Measurements from ENCODE around the gene MT2A. TPM values are rescaled to one million over a fixed set of nuclear protein-coding genes. Genes with fewer than 3 reads are reported as not detected.

Gene MT2A
- total and polyA plus RNA-seq, 2 donors (not counting 1 experiment from before 2014, with no cell fraction given), result 3.1 to 14.4 TPM

- CTCF ChIA-PET, result interaction anchor here (0.6 to 1.2 kb wide), 2 partner anchors 119 to 123 kb away, joined by 3 to 4 read pairs; no protein-coding TSS in a partner anchor
- H2AFZ ChIP-seq (ENCODE audit: insufficient read depth, low read depth, low read length, poor library complexity, severe bottlenecking), result no peak overlapping the region
- WGBS (ENCODE audit: insufficient coverage), result 88% methylated on average over 5 of the region's 11 CpGs
Measured at GRCh38 chr16:56583351-56584168, 24.8 kb upstream of the MT2A start.

GRCh38 chr16:56584276-56584675 is 24.1 kb upstream of the MT2A start:
- Histone ChIP-seq H2AFZ (ENCODE audit: insufficient read depth, low read depth, low read length, poor library complexity, severe bottlenecking) (no peak overlapping the region), H3K4me1 (ENCODE audit: control insufficient read depth in 2 of 2, insufficient read depth in 2 of 2, low read length in 2 of 2) (peaks cover under 1 to 3% of the 10 kb centered on the region in 2 donors), H3K4me2 (replicated peaks; ENCODE audit: low read depth, low read length, poor library complexity, severe bottlenecking) (no peak overlapping the region), H3K36me3 (replicated peaks in 1 of 2; ENCODE audit: control extremely low read depth in 1 of 2, control insufficient read depth in 1 of 2, extremely low read depth in 1 of 2, insufficient read depth in 2 of 2, low read length in 1 of 2) (no peaks in the 10 kb centered on the region), H3K27ac (ENCODE audit: low read length in 2 of 2) (no peak overlapping the region), H3K79me2 (ENCODE audit: control insufficient read depth, insufficient read depth, low read length) (no peaks in the 10 kb centered on the region), H3K9ac (ENCODE audit: low read length) (no peak overlapping the region), H3K4me3 (ENCODE audit: control extremely low read depth in 1 of 5, extremely low read depth in 1 of 5, insufficient read depth in 1 of 5, low read depth in 2 of 5, low read length in 4 of 5) (no peak overlapping the region), H4K20me1 (ENCODE audit: control insufficient read depth, insufficient read depth, low read length, poor library complexity, severe bottlenecking) (no peaks in the 10 kb centered on the region), H3K9me3 (ENCODE audit: control extremely low read depth in 1 of 3, control insufficient read depth in 2 of 3, insufficient read depth in 1 of 3, low read length in 2 of 3) (no peaks in the 10 kb centered on the region), H3K27me3 (replicated peaks in 1 of 4; ENCODE audit: control extremely low read depth in 1 of 4, control insufficient read depth in 3 of 4, insufficient read depth in 4 of 4, low read length in 3 of 4) (peaks cover 0 to 12% (median 1%) of the 10 kb centered on the region in 4 experiments)
- POLR2A ChIA-PET, result no interaction called here
- no peak for DNase-seq
- H3K27me3 Mint-ChIP-seq, result peaks cover 48% of the 10 kb centered on the region
- H3K9me3 Mint-ChIP-seq (ENCODE audit: insufficient read depth), result no peaks in the 10 kb centered on the region
- H3K4me1 Mint-ChIP-seq, result peaks cover 3% of the 10 kb centered on the region
- intact Hi-C loops (cut with micrococcal nuclease), result no loop called here
- CTCF ChIA-PET, result no interaction called here
- H3K27ac Mint-ChIP-seq, result no peak overlapping the region
- ATAC-seq (ENCODE audit: low read depth), result no peak
- 90% methylated on average over 11 of the region's 11 CpGs for WGBS (ENCODE audit: insufficient coverage)
- TF ChIP-seq EZH2 (IDR thresholded peaks at IDR 0.05; ENCODE audit: borderline replicate concordance, insufficient read depth, low read depth, low read length, poor library complexity, severe bottlenecking), result no peak
- TF ChIP-seq CTCF (IDR thresholded peaks at IDR 0.05), result no peak
- no peak overlapping the region for H3K4me3 Mint-ChIP-seq

More at GRCh38 chr16:56583351-56584168, 24.8 kb upstream of the MT2A start:
- no peak for TF ChIP-seq EZH2 (IDR thresholded peaks at IDR 0.05; ENCODE audit: borderline replicate concordance, insufficient read depth, low read depth, low read length, poor library complexity, severe bottlenecking)
- Histone ChIP-seq H3K27ac (ENCODE audit: low read length in 2 of 2) (no peak overlapping the region), H3K4me2 (replicated peaks; ENCODE audit: low read depth, low read length, poor library complexity, severe bottlenecking) (no peak overlapping the region), H3K27me3 (replicated peaks in 1 of 4; ENCODE audit: control extremely low read depth in 1 of 4, control insufficient read depth in 3 of 4, insufficient read depth in 4 of 4, low read length in 3 of 4) (peaks cover 0 to 7% (median 1%) of the 10 kb centered on the region in 4 experiments), H3K4me1 (ENCODE audit: control insufficient read depth in 2 of 2, insufficient read depth in 2 of 2, low read length in 2 of 2) (no peaks in the 10 kb centered on the region), H3K4me3 (ENCODE audit: control extremely low read depth in 1 of 5, extremely low read depth in 1 of 5, insufficient read depth in 1 of 5, low read depth in 2 of 5, low read length in 4 of 5) (no peak overlapping the region), H3K79me2 (ENCODE audit: control insufficient read depth, insufficient read depth, low read length) (no peaks in the 10 kb centered on the region), H4K20me1 (ENCODE audit: control insufficient read depth, insufficient read depth, low read length, poor library complexity, severe bottlenecking) (no peaks in the 10 kb centered on the region), H3K9ac (ENCODE audit: low read length) (no peak overlapping the region), H3K9me3 (ENCODE audit: control extremely low read depth in 1 of 3, control insufficient read depth in 2 of 3, insufficient read depth in 1 of 3, low read length in 2 of 3) (no peaks in the 10 kb centered on the region), H3K36me3 (replicated peaks in 1 of 2; ENCODE audit: control extremely low read depth in 1 of 2, control insufficient read depth in 1 of 2, extremely low read depth in 1 of 2, insufficient read depth in 2 of 2, low read length in 1 of 2) (no peaks in the 10 kb centered on the region)
- Mint-ChIP-seq H3K9me3 (ENCODE audit: insufficient read depth) (no peaks in the 10 kb centered on the region), H3K4me3 (no peak overlapping the region), H3K4me1 (no peaks in the 10 kb centered on the region), H3K27ac (no peak overlapping the region), H3K27me3 (peaks cover 44% of the 10 kb centered on the region)
- intact Hi-C loops (cut with micrococcal nuclease), result no loop called here
- ATAC-seq (ENCODE audit: low read depth) (no peak), DNase-seq (no peak)
- POLR2A ChIA-PET, result no interaction called here
